Spleen (tissue), 7 donors: ENCODE results near the gene LDB1.

ENCODE experiments used
- CTCF ChIP-seq, 11 experiments: fragments of 200-600 bp in 7 of 11; fragments of 450-650 bp in 4 of 11; sonication (generic) in 4 of 11; IDR thresholded peaks in 8 of 11; conservative IDR thresholded peaks in 3 of 11; 1 replicate in 7 of 11; 2 replicates in 4 of 11; pipeline versions ENCODE4 v1.4.0 to v1.8.0; 2016 to 2021; ENCODE audit warnings: antibody characterized with exemption in 11 of 11, inconsistent platforms in 4 of 11, mild to moderate bottlenecking in 1 of 11
- POLR2AphosphoS5 ChIP-seq, 3 donors: sonication (generic); formaldehyde crosslinking; IDR thresholded peaks; one replicate each; pipeline ENCODE4 v1.5.1; 2017; ENCODE audit warnings: antibody characterized with exemption in 3 of 3
- donor health status: DM: no; HTN: no; CAD: no; lungs with moderate emphysema.
- donor health status: DM: no; HTN: no; CAD: no.
- donor health status: DM: no; HTN: no; CAD: no.

GRCh38 chr10:102068216-102068615, 52.0 kb downstream of the LDB1 start:
- TF ChIP-seq CTCF (IDR thresholded peaks at IDR 0.05 in 8 of 11, conservative IDR thresholded peaks at IDR 0.05 in 3 of 11) (no peak), POLR2AphosphoS5 (IDR thresholded peaks at IDR 0.05) (no peak)
